Testis (tissue), 3 donors: Measurements from ENCODE around the gene NUDT22. TPM values are rescaled to one million over a fixed set of nuclear protein-coding genes. Genes with fewer than 3 reads are reported as not detected.

Source experiments
- DNase-seq: peaks from one replicate; pipeline ENCODE4 v3.0.0-alpha.2; 2019
- H3K27ac ChIP-seq, 2 donors: fragments of 200-600 bp; sonication (generic); one replicate each; pipeline ENCODE4 v1.5.1; 2019
- H3K27me3 ChIP-seq: fragments of 200-600 bp; sonication (generic); one replicate; pipeline ENCODE4 v1.5.1; 2019
- H3K36me3 ChIP-seq: fragments of 200-600 bp; sonication (generic); one replicate; pipeline ENCODE4 v1.5.1; 2017; ENCODE audit warnings: low read depth; ENCODE audit errors: missing control alignments
- H3K4me1 ChIP-seq: fragments of 200-600 bp; sonication (generic); one replicate; pipeline ENCODE4 v1.5.1; 2019
- H3K4me3 ChIP-seq, 2 donors: fragments of 200-600 bp; sonication (generic); one replicate each; pipeline ENCODE4 v1.5.1; 2017 to 2019
- H3K9me3 ChIP-seq: fragments of 200-600 bp; sonication (generic); one replicate; pipeline ENCODE4 v1.5.1; 2017
- POLR2A ChIP-seq: fragments of 450-650 bp; IDR thresholded peaks from one replicate; pipeline ENCODE4 v1.6.1; 2017; ENCODE audit warnings: antibody characterized with exemption, mild to moderate bottlenecking, moderate library complexity
- WGBS, 2 donors: methylation state at CpG; one replicate each; pipeline ENCODE4 v1.1.5; 2018; 5-methylcytosine and 5-hydroxymethylcytosine counted together
- intact Hi-C: fragments of 100-400 bp; cut with DNase I; formaldehyde crosslinking; loops from one replicate; pipeline ENCODE4 v1.15.1; 2023; ENCODE audit warnings: low total_unique reads
- polyA plus RNA-seq: library from polyadenylated mRNA; stranded (reverse); fragments of 350-450 nt; fragmentation: Illumina TruSeq; extraction: RNeasy Lipid Tissue Mini Kit (QIAGEN cat#74804); gene quantifications from one replicate; pipeline ENCODE4 v1.2.3, GENCODE V29; 2014; ENCODE audit warnings: low read depth, low replicate concordance; ENCODE audit not compliant: insufficient read depth
- total RNA-seq, 2 donors: library from RNA; depleted of rRNA; stranded (reverse); fragments of >200 nt; gene quantifications; one replicate each; pipeline ENCODE4 v1.2.3, GENCODE V29; 2016
- TF ChIP-seq, protein P1 (sequence below), 3 experiments: fragments of 450-650 bp in 2 of 3; fragments of 200-600 bp in 1 of 3; sonication (generic) in 1 of 3; IDR thresholded peaks; one replicate each; pipeline ENCODE4 v1.5.1; 2016 to 2019; ENCODE audit warnings: antibody characterized with exemption in 3 of 3, mild to moderate bottlenecking in 2 of 3, moderate library complexity in 1 of 3

NUDT22 gene
- total and polyA plus RNA-seq, 3 donors from 2014 or later: 19.0 to 52.7 (median 50.9) TPM

DNA sequence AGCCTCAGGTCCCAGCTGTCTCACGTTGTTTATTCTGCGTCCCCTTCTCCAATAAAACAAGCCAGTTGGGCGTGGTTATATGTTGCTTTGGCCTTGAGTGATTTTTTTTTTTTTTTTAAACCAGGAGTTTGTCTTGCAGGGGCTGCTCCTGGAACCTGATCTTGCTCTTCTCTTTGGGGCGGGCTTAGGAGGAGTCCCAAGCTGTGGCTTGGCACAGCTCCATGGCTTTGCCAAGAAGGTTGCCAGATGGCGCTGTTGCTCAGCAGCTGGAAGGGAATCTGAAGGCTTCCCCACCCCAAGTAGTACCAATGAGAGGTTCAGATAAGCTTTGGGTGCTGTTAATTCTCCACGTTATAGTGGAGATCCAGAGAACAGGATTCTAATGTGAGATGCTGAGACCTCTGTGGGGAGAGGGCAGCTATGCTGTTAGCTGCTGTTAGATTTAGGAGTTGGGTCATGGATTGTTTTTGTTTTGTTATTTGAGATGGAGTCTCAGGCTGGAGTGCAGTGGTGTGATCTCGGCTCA, 21.5 kb upstream of the NUDT22 start:
- Histone ChIP-seq H3K4me1 (peaks cover 9% of the 10 kb centered on the region), H3K27ac (peak overlapping the region in 1 of 2 donors; percentile 3), H3K4me3 (no peak overlapping the region), H3K36me3 (no peaks in the 10 kb centered on the region), H3K9me3 (no peaks in the 10 kb centered on the region), H3K27me3 (no peaks in the 10 kb centered on the region)
- intact Hi-C loops: loop anchor here (10.0 kb wide), 1 partner anchor 90 kb away; the partner anchor contains the start of gene KCNK4
- 33 to 39% methylated on average over 6 to 7 of the region's 7 CpGs for WGBS, 2 donors
- TF ChIP-seq, protein P1, sequence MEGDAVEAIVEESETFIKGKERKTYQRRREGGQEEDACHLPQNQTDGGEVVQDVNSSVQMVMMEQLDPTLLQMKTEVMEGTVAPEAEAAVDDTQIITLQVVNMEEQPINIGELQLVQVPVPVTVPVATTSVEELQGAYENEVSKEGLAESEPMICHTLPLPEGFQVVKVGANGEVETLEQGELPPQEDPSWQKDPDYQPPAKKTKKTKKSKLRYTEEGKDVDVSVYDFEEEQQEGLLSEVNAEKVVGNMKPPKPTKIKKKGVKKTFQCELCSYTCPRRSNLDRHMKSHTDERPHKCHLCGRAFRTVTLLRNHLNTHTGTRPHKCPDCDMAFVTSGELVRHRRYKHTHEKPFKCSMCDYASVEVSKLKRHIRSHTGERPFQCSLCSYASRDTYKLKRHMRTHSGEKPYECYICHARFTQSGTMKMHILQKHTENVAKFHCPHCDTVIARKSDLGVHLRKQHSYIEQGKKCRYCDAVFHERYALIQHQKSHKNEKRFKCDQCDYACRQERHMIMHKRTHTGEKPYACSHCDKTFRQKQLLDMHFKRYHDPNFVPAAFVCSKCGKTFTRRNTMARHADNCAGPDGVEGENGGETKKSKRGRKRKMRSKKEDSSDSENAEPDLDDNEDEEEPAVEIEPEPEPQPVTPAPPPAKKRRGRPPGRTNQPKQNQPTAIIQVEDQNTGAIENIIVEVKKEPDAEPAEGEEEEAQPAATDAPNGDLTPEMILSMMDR (IDR thresholded peaks at IDR 0.05): peak; percentile 47 to 64 (median 61)
- TF ChIP-seq POLR2A: no peak
- DNase-seq: peak; percentile 94

DNA sequence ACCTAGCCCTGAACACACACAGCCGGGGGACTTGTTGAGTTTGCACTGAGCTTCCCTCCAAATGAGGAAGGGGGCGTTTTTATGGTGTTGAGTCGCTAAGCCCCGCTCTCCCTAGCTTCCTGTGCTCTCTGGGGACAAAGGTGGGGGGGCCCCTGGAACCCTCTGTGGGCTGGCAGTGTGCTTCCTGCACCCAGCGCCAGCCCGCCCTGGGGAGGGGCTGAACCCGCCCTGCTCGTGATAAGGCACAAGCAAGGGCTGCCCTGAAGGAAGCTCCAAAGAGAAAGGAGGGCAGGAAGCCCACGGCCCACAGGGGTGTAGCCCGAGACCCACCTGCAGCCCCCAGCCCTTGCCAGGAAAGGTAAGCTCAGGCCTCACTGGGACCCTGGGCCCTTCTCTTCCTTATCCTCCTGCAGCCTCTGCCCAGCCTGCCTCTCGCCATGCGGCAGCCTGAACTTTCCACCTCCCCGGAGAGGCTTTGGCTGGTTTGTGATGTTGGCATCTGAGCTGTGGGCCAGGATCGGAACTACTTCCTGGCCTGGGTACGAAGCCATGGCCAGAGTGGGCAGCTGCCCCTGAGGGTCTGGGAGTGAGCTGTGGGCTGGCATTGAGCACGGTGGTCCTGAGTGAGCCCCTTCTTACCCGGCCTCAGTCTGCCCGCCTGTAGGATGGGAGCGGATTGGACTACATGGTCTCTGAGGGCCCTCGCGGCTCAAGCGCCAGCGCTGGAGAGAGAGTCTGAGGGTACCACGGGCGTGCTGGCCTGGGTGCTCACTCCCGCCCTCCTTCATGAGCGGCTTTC, 19.4 kb upstream of the NUDT22 start, which contains the start of gene FERMT3:
Gene FERMT3, plus strand, starts transcription at position 265 of the 799 bp plus-strand sequence. CDS start 644 bp downstream, outside the sequence.
- TF ChIP-seq, protein P1 (IDR thresholded peaks at IDR 0.05): no peak
- no peak for TF ChIP-seq POLR2A
- peak within 1 kb of the TSS; percentile 65 to 71 for H3K27ac ChIP-seq
- intact Hi-C loops: loop anchor here (10.0 kb wide), 1 partner anchor 88 kb away; the partner anchor contains the start of gene KCNK4
- WGBS, 2 donors: 66 to 81% methylated on average over 8 to 27 of the region's 27 CpGs
- H3K4me3 ChIP-seq: peak within 1 kb of the TSS; percentile 24 to 34
- no peaks in the 10 kb centered on the region for H3K9me3 ChIP-seq
- peaks cover 9% of the 10 kb centered on the region for H3K4me1 ChIP-seq
- no peaks in the 10 kb centered on the region for H3K36me3 ChIP-seq
- peak; percentile 38 for DNase-seq
- H3K27me3 ChIP-seq: no peaks in the 10 kb centered on the region

DNA sequence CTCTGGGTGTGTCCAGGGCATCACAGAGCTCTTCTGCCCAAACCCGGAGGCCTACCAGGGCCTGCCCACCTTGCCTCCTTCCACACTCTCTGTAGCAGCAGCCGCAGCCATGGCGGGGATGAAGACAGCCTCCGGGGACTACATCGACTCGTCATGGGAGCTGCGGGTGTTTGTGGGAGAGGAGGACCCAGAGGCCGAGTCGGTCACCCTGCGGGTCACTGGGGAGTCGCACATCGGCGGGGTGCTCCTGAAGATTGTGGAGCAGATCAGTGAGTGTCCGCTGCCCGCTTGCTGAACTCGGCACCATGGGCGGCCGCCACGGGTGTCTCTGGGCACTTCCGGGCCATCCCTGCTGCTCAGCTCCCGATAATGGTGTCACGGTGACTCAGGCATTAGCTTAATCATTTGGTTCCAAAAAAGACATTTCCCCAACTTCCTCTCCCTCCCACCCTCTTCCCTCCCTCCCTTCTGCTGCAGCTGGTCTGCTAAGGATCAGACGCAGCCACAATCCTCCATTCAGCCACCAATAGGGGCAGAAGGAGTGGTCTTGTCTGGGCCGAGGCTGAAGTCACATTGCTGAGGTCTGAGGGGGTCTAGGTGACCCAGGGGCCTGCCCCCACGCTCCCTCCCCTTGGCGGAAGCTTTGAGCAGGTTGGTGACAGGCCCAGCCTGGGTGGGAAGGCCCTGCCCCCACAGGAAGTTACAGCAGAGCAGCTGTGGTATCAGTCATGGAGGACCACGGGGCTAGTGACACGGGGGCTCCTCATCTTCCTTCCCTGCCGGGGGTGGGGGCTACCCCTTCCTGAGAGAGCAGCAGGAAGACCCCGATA, 18.6 kb upstream of the NUDT22 start:
- Histone ChIP-seq H3K9me3 (no peaks in the 10 kb centered on the region), H3K36me3 (no peaks in the 10 kb centered on the region), H3K27me3 (no peaks in the 10 kb centered on the region), H3K4me1 (peaks cover 9% of the 10 kb centered on the region), H3K27ac (peak overlapping the region; percentile 65 to 71), H3K4me3 (peak overlapping the region in 1 of 2 donors; percentile 34)
- DNase-seq: peak; percentile 37
- 51 to 55% methylated on average over 19 to 30 of the region's 30 CpGs for WGBS, 2 donors
- TF ChIP-seq, protein P1 (IDR thresholded peaks at IDR 0.05): no peak
- TF ChIP-seq POLR2A: no peak
- intact Hi-C loops: loop anchor here (10.0 kb wide), 1 partner anchor 87 kb away; the partner anchor contains the start of gene KCNK4

DNA sequence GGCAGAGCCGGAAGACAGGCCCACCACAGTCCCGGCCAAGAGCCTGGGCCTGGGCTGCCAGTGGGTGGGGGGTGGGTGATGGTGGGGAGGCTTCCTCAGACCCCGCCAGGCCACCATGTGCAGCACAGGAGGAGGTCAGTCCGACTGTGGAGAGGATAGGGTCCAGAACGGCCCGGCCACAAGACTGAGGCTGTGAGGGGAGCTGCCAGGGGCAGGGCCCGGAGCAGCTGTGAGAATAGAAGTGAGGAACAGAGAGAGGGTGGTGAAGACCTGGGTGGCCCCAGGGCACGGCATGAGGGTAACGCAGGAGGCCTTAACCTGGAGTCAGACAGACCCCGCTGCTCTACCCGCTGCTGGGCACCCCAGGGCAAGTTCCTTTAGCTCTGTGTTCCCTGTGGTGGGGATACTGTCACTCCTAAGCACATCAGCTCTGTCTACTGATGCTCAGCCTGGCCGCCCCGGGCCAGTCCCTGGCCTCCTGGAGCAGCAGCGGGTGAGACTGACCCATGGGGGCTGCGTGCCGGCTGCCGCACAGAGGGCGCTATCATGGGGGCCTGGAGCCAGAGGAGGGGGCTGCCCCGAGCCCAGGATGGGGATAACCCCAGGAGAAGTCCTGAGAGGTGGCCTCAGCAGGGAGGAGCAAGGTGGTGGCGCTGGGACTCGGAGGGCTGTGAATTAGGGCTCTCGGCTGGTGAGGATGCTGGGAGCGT, 17.8 kb upstream of the NUDT22 start:
- peaks cover 9% of the 10 kb centered on the region for H3K4me1 ChIP-seq
- TF ChIP-seq POLR2A: no peak
- TF ChIP-seq, protein P1 (IDR thresholded peaks at IDR 0.05): no peak
- no peaks in the 10 kb centered on the region for H3K36me3 ChIP-seq
- no peak overlapping the region for H3K4me3 ChIP-seq
- peak overlapping the region in 1 of 2 donors; percentile 71 for H3K27ac ChIP-seq
- intact Hi-C loops: loop anchor here (10.0 kb wide), 1 partner anchor 87 kb away; the partner anchor contains the start of gene KCNK4
- no peaks in the 10 kb centered on the region for H3K9me3 ChIP-seq
- no peaks in the 10 kb centered on the region for H3K27me3 ChIP-seq
- 74% methylated on average over 10 to 23 of the region's 23 CpGs for WGBS, 2 donors
- no peak for DNase-seq
